ENCODE results near the gene BRPF1.

Gene BRPF1

GRCh38 chr3:9731206-9732079 lies at the start of gene BRPF1:
Gene BRPF1 (plus strand): TSS chr3:9731735. CDS start chr3:9734141, 2,406 bp downstream.
- DNase-seq, result peak; percentile 100

- no peak for DNase-seq
These were observed 49.4 kb upstream of the BRPF1 start for GRCh38 chr3:9682096-9682495.

- DNase-seq, result no peak
These were observed 48.1 kb upstream of the BRPF1 start for GRCh38 chr3:9683426-9683825.

- no peak for DNase-seq
These were observed 46.1 kb upstream of the BRPF1 start for GRCh38 chr3:9685216-9686049.

- no peak for DNase-seq
These were observed 45.4 kb upstream of the BRPF1 start for GRCh38 chr3:9686050-9686550.

GRCh38 chr3:9686703-9687102 lies 44.8 kb upstream of the BRPF1 start:
- no peak for DNase-seq

GRCh38 chr3:9687514-9687913 lies 44.0 kb upstream of the BRPF1 start:
- no peak for DNase-seq

- DNase-seq, result no peak
These were observed 42.6 kb upstream of the BRPF1 start for GRCh38 chr3:9688961-9689360.

GRCh38 chr3:9689757-9690156 lies 41.8 kb upstream of the BRPF1 start:
- no peak for DNase-seq

- DNase-seq, result no peak
These were observed 40.8 kb upstream of the BRPF1 start for GRCh38 chr3:9690451-9691450.

GRCh38 chr3:9691636-9692035 lies 39.9 kb upstream of the BRPF1 start:
- no peak for DNase-seq

GRCh38 chr3:9692416-9692815 lies 39.1 kb upstream of the BRPF1 start:
- DNase-seq, result no peak

GRCh38 chr3:9695345-9695744 lies 36.2 kb upstream of the BRPF1 start:
- no peak for DNase-seq

- DNase-seq, result no peak
These were observed 35.8 kb upstream of the BRPF1 start for GRCh38 chr3:9695746-9696145.

- DNase-seq, result no peak
These were observed 34.9 kb upstream of the BRPF1 start for GRCh38 chr3:9696480-9697220.

GRCh38 chr3:9697892-9698291 lies 33.6 kb upstream of the BRPF1 start:
- no peak for DNase-seq

- DNase-seq, result no peak
These were observed 33.2 kb upstream of the BRPF1 start for GRCh38 chr3:9698293-9698692.

GRCh38 chr3:9700536-9700935 lies 31.0 kb upstream of the BRPF1 start:
- DNase-seq, result no peak

GRCh38 chr3:9701006-9701405 lies 30.5 kb upstream of the BRPF1 start:
- DNase-seq, result no peak

- DNase-seq, result no peak
These were observed 29.8 kb upstream of the BRPF1 start for GRCh38 chr3:9701711-9702110.

GRCh38 chr3:9703240-9703639 lies 28.3 kb upstream of the BRPF1 start:
- no peak for DNase-seq
